HG03342 (cell line): ENCODE data around the gene PINLYP.

Experiments
- ATAC-seq: cut with Tn5 transposase; IDR thresholded peaks from one replicate; pipeline ENCODE4 v1.9.1; 2021; ENCODE audit warnings: mild to moderate bottlenecking, moderate library complexity; ENCODE audit not compliant: unreplicated experiment

PINLYP gene

DNA sequence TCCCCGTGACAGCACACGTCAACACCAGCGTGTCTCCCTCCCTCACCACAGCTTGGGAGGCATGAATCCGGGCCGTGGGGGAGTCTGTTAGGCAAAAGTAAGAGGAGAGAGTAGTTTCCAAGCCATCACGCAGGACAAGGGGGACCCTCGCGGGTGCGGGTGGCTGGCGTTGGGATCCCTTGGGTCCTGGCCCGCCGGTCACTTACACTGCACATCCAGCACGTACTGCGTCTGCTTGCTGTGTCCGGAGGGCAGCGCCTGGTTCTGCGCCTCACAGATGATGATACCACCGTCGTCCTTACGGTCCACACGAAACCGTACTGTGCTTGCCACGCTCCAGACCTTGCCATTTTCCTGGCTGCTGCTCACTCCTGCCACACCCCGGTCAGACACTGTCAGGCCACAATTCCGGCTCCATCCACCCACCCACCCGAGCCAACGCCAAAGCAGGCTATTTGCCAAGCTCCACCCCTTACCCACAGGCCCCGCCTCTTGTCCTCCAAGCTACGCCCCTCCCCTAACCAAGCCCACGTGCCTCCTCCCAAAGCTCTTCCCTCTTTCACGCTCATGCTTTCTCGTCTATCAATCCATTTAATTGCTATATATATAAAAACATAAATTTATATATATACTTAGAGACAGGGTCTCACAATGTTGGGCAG is 50.4 kb downstream of the PINLYP start:
- no peak for ATAC-seq

DNA sequence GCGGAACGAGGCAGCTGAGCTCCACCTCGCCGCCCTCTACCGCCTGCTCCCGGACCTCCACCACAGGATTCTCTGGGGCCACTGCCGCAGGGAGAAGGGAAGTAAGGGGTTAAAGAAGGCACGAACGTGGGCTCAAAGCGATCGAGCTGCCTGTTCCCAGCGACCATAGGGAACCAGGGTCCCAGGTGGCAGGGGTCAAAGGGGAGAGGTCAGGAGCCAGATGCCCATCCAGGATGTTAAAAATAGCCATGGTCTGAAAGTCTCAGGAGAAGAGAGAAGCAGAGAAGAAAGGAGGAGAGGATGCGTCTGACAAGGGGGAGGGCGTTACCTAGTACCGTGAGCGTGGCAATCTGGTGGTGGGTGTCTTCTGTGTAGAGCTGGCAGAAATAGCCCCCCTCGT is 51.2 kb downstream of the PINLYP start:
- ATAC-seq: no peak

DNA sequence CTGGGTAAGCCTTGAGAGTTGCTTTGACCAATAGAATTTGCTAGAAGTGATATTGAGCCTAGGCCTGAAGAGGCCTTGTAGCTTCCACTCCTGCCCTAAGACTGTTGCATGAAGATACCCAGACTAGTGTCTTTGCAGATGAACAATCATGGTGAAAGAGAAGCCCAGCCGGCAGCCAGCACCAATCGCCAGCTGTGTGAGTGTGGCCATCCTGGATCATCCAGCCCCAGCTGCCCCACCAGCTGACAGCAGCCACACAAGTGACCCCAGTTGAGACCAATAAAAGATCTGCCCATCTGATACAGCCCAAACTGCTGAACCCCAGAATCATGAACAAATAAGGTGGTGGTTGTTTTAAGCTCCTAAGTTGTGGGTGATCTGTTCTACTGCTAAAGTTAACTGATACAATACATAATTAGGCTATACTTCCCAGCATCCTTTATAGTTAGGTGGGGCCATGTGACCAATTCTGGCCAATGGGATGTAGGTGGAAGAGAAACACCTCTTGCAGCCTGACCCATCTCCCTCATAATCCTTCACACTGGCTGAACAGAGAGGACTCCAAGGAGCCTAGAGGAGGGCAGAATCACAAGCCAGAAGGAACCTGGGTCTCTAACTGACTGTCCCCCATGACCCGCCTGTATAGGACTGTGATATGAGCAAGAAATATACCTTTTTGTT is 53.2 kb downstream of the PINLYP start:
- ATAC-seq: no peak

DNA sequence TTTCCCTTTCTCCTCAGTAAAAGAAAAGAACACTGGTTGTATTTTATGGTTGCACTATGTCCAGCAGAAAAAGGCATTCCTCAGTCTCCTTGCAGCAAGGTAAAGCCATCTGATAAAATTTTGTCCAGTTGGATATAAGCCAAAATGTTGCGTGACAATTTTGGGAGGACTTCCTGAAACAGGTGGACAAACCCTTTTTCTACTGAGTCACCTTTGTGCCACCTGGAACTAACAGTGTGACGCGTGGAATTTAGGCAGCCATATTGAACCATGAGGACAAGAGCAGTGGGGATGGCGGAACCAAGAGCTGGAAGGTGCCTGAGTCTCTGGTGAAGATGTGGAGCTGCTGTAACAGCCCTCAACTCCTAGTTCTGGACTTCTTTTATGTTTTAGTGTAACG is 55.9 kb downstream of the PINLYP start:
- ATAC-seq: no peak
